ENCODE measurements around the gene CSK. TPM values are rescaled to one million over a fixed set of nuclear protein-coding genes. Genes with fewer than 3 reads are reported as not detected.

Gene CSK
- total RNA-seq, 1 experiment from 2014 or later: 103 TPM

- H3K36me3 ChIP-seq (ENCODE audit: insufficient read depth, low read length, poor library complexity, severe bottlenecking): peaks cover 8% of the 10 kb centered on the region
- no peak overlapping the region for H3K4me3 ChIP-seq (ENCODE audit: low read depth, low read length, poor library complexity, severe bottlenecking)
- no peaks in the 10 kb centered on the region for H3K9me3 ChIP-seq (ENCODE audit: low read depth, low read length, poor library complexity, severe bottlenecking)
- CTCF ChIA-PET: no interaction called here
- DNase-seq (ENCODE audit: low spot score): no peak
- intact Hi-C loops (cut with micrococcal nuclease; ENCODE audit: unreplicated experiment): loop anchor here (5.0 kb wide), 1 partner anchor 67 kb away; no protein-coding TSS in a partner anchor
- peaks cover 8% of the 10 kb centered on the region for H3K4me1 ChIP-seq (ENCODE audit: insufficient read depth, low read length, poor library complexity, severe bottlenecking)
- POLR2A ChIA-PET (ENCODE audit: low non-redundant PET): interaction anchor here (0.7 kb wide), 1 partner anchor 51 kb away, joined by 3 read pairs; no protein-coding TSS in a partner anchor
- H3K27ac ChIP-seq (ENCODE audit: low read depth, low read length, poor library complexity, severe bottlenecking): no peak overlapping the region
- TF ChIP-seq CTCF (conservative IDR thresholded peaks at IDR 0.05; ENCODE audit: low read depth, low read length) (no peak), EZH2 (IDR thresholded peaks at IDR 0.05; ENCODE audit: borderline replicate concordance, low read depth, low read length, poor library complexity, severe bottlenecking) (no peak)
- no TSS peak for BruUV-seq (replicated peaks)
- no peaks in the 10 kb centered on the region for H3K27me3 ChIP-seq (replicated peaks; ENCODE audit: insufficient read depth, low read depth, low read length, poor library complexity)
These were observed 57.1 kb downstream of the CSK start for GRCh38 chr15:74838746-74839525.

- Histone ChIP-seq H3K36me3 (ENCODE audit: insufficient read depth, low read length, poor library complexity, severe bottlenecking) (peaks cover 8% of the 10 kb centered on the region), H3K27ac (ENCODE audit: low read depth, low read length, poor library complexity, severe bottlenecking) (no peak overlapping the region), H3K27me3 (replicated peaks; ENCODE audit: insufficient read depth, low read depth, low read length, poor library complexity) (no peaks in the 10 kb centered on the region), H3K4me1 (ENCODE audit: insufficient read depth, low read length, poor library complexity, severe bottlenecking) (peaks cover 8% of the 10 kb centered on the region), H3K9me3 (ENCODE audit: low read depth, low read length, poor library complexity, severe bottlenecking) (no peaks in the 10 kb centered on the region), H3K4me3 (ENCODE audit: low read depth, low read length, poor library complexity, severe bottlenecking) (no peak overlapping the region)
- intact Hi-C loops (cut with micrococcal nuclease; ENCODE audit: unreplicated experiment): loop anchor here (5.0 kb wide), 2 partner anchors 63 to 67 kb away; no protein-coding TSS in a partner anchor
- ChIA-PET POLR2A (ENCODE audit: low non-redundant PET) (no interaction called here), CTCF (no interaction called here)
- DNase-seq (ENCODE audit: low spot score): no peak
- BruUV-seq (replicated peaks): no TSS peak
- TF ChIP-seq EZH2 (IDR thresholded peaks at IDR 0.05; ENCODE audit: borderline replicate concordance, low read depth, low read length, poor library complexity, severe bottlenecking) (no peak), CTCF (conservative IDR thresholded peaks at IDR 0.05; ENCODE audit: low read depth, low read length) (no peak)
These were observed 57.9 kb downstream of the CSK start for GRCh38 chr15:74839526-74840395.

GRCh38 chr15:74840851-74841775 lies 59.2 kb downstream of the CSK start:
- H3K4me3 ChIP-seq (ENCODE audit: low read depth, low read length, poor library complexity, severe bottlenecking): no peak overlapping the region
- POLR2A ChIA-PET (ENCODE audit: low non-redundant PET): interaction anchor here (0.5 kb wide), 1 partner anchor 14 kb away, joined by 3 read pairs; no protein-coding TSS in a partner anchor
- H3K27me3 ChIP-seq (replicated peaks; ENCODE audit: insufficient read depth, low read depth, low read length, poor library complexity): no peaks in the 10 kb centered on the region
- peaks cover 8% of the 10 kb centered on the region for H3K4me1 ChIP-seq (ENCODE audit: insufficient read depth, low read length, poor library complexity, severe bottlenecking)
- H3K9me3 ChIP-seq (ENCODE audit: low read depth, low read length, poor library complexity, severe bottlenecking): no peaks in the 10 kb centered on the region
- intact Hi-C loops (cut with micrococcal nuclease; ENCODE audit: unreplicated experiment): loop anchor here (5.0 kb wide), 1 partner anchor 61 kb away; no protein-coding TSS in a partner anchor
- H3K36me3 ChIP-seq (ENCODE audit: insufficient read depth, low read length, poor library complexity, severe bottlenecking): peaks cover 8% of the 10 kb centered on the region
- TF ChIP-seq CTCF (conservative IDR thresholded peaks at IDR 0.05; ENCODE audit: low read depth, low read length) (no peak), EZH2 (IDR thresholded peaks at IDR 0.05; ENCODE audit: borderline replicate concordance, low read depth, low read length, poor library complexity, severe bottlenecking) (no peak)
- no TSS peak for BruUV-seq (replicated peaks)
- CTCF ChIA-PET: interaction anchor here (1.0 kb wide), 1 partner anchor 61 kb away, joined by 3 read pairs; no protein-coding TSS in a partner anchor
- no peak overlapping the region for H3K27ac ChIP-seq (ENCODE audit: low read depth, low read length, poor library complexity, severe bottlenecking)
- DNase-seq (ENCODE audit: low spot score): no peak
